H1 (cell line): ENCODE data around the gene TBX21. TPM values are rescaled to one million over a fixed set of nuclear protein-coding genes. Genes with fewer than 3 reads are reported as not detected.

ENCODE experiments used
- BCL11A ChIP-seq, 2 experiments: IDR thresholded peaks; one replicate each; pipeline ENCODE4 v1.6.1; 2011; ENCODE audit warnings: low read depth in 2 of 2, low read length in 2 of 2, mild to moderate bottlenecking in 2 of 2
- CBX5 ChIP-seq: fragments of 300-800, 300-1000 bp; sonication (generic); IDR thresholded peaks from 2 replicates; pipeline ENCODE4 v1.7.1; 2016; ENCODE audit warnings: antibody characterized with exemption, low read length, low read depth
- CTBP2 ChIP-seq: IDR thresholded peaks from 2 replicates; pipeline ENCODE4 v1.7.0; 2011; ENCODE audit warnings: borderline replicate concordance, mild to moderate bottlenecking, moderate library complexity, mixed read lengths, low read length; ENCODE audit not compliant: insufficient read depth, insufficient read length
- EGR1 ChIP-seq: IDR thresholded peaks from 2 replicates; pipeline ENCODE4 v1.6.1; 2011; ENCODE audit warnings: low read depth, low read length, borderline replicate concordance
- POLR2AphosphoS5 ChIP-seq: IDR thresholded peaks from 2 replicates; pipeline ENCODE4 v1.6.1; 2011; ENCODE audit warnings: low read depth, low read length
- polyA plus RNA-seq, 7 experiments: library from polyadenylated mRNA; depleted of rRNA in 3 of 7; stranded (reverse) in 5 of 7; unstranded in 2 of 7; fragments of >200 nt in 5 of 7; fragments of 200-250 nt in 2 of 7; gene quantifications; 1 replicate in 5 of 7; 2 replicates in 1 of 7; 4 replicates in 1 of 7; pipeline versions ENCODE4 v1.2.1 to v1.2.3, GENCODE V29; 2011 to 2013; ENCODE audit warnings: missing spikeins in 2 of 7, mixed read lengths in 2 of 7
- total RNA-seq: library from RNA; stranded (reverse); fragmentation: NEBNext Ultra II Directional; extraction: Animal tissue kit (Norgen Biotek cat#: 25700); gene quantifications from 2 replicates; pipeline ENCODE4 v1.2.1, GENCODE V29; 2021
- TF ChIP-seq, protein P1 (sequence below): fragments of 300-600 bp; sonication (generic); IDR thresholded peaks from 2 replicates; pipeline ENCODE4 v1.7.1; 2012; ENCODE audit warnings: low read length, moderate library complexity, mild to moderate bottlenecking, inconsistent platforms; ENCODE audit not compliant: insufficient replicate concordance
- TF ChIP-seq, protein P2 (sequence below), 3 experiments: IDR thresholded peaks; 1 replicate in 2 of 3; 2 replicates in 1 of 3; pipeline versions ENCODE4 v1.5.1 to v1.6.1; 2011; ENCODE audit warnings: low read length in 3 of 3, mild to moderate bottlenecking in 3 of 3, inconsistent platforms in 2 of 3, low read depth in 1 of 3, moderate library complexity in 1 of 3; ENCODE audit not compliant: insufficient read depth in 1 of 3; ENCODE audit errors: control extremely low read depth in 1 of 3

The TBX21 gene
- total and polyA plus RNA-seq, 2 of the 8 experiments (the other 6 are each of a cell fraction or from before 2014, with no cell fraction given) = not detected

- TF ChIP-seq, protein P1, sequence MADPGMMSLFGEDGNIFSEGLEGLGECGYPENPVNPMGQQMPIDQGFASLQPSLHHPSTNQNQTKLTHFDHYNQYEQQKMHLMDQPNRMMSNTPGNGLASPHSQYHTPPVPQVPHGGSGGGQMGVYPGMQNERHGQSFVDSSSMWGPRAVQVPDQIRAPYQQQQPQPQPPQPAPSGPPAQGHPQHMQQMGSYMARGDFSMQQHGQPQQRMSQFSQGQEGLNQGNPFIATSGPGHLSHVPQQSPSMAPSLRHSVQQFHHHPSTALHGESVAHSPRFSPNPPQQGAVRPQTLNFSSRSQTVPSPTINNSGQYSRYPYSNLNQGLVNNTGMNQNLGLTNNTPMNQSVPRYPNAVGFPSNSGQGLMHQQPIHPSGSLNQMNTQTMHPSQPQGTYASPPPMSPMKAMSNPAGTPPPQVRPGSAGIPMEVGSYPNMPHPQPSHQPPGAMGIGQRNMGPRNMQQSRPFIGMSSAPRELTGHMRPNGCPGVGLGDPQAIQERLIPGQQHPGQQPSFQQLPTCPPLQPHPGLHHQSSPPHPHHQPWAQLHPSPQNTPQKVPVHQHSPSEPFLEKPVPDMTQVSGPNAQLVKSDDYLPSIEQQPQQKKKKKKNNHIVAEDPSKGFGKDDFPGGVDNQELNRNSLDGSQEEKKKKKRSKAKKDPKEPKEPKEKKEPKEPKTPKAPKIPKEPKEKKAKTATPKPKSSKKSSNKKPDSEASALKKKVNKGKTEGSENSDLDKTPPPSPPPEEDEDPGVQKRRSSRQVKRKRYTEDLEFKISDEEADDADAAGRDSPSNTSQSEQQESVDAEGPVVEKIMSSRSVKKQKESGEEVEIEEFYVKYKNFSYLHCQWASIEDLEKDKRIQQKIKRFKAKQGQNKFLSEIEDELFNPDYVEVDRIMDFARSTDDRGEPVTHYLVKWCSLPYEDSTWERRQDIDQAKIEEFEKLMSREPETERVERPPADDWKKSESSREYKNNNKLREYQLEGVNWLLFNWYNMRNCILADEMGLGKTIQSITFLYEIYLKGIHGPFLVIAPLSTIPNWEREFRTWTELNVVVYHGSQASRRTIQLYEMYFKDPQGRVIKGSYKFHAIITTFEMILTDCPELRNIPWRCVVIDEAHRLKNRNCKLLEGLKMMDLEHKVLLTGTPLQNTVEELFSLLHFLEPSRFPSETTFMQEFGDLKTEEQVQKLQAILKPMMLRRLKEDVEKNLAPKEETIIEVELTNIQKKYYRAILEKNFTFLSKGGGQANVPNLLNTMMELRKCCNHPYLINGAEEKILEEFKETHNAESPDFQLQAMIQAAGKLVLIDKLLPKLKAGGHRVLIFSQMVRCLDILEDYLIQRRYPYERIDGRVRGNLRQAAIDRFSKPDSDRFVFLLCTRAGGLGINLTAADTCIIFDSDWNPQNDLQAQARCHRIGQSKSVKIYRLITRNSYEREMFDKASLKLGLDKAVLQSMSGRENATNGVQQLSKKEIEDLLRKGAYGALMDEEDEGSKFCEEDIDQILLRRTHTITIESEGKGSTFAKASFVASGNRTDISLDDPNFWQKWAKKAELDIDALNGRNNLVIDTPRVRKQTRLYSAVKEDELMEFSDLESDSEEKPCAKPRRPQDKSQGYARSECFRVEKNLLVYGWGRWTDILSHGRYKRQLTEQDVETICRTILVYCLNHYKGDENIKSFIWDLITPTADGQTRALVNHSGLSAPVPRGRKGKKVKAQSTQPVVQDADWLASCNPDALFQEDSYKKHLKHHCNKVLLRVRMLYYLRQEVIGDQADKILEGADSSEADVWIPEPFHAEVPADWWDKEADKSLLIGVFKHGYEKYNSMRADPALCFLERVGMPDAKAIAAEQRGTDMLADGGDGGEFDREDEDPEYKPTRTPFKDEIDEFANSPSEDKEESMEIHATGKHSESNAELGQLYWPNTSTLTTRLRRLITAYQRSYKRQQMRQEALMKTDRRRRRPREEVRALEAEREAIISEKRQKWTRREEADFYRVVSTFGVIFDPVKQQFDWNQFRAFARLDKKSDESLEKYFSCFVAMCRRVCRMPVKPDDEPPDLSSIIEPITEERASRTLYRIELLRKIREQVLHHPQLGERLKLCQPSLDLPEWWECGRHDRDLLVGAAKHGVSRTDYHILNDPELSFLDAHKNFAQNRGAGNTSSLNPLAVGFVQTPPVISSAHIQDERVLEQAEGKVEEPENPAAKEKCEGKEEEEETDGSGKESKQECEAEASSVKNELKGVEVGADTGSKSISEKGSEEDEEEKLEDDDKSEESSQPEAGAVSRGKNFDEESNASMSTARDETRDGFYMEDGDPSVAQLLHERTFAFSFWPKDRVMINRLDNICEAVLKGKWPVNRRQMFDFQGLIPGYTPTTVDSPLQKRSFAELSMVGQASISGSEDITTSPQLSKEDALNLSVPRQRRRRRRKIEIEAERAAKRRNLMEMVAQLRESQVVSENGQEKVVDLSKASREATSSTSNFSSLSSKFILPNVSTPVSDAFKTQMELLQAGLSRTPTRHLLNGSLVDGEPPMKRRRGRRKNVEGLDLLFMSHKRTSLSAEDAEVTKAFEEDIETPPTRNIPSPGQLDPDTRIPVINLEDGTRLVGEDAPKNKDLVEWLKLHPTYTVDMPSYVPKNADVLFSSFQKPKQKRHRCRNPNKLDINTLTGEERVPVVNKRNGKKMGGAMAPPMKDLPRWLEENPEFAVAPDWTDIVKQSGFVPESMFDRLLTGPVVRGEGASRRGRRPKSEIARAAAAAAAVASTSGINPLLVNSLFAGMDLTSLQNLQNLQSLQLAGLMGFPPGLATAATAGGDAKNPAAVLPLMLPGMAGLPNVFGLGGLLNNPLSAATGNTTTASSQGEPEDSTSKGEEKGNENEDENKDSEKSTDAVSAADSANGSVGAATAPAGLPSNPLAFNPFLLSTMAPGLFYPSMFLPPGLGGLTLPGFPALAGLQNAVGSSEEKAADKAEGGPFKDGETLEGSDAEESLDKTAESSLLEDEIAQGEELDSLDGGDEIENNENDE = no peak
- TF ChIP-seq EGR1 (no peak), CBX5 (no peak), BCL11A (IDR thresholded peaks at IDR 0.05; ENCODE audit: low read depth in 2 of 2, low read length in 2 of 2) (no peak), POLR2AphosphoS5 (no peak), CTBP2 (no peak)
- TF ChIP-seq, protein P2, sequence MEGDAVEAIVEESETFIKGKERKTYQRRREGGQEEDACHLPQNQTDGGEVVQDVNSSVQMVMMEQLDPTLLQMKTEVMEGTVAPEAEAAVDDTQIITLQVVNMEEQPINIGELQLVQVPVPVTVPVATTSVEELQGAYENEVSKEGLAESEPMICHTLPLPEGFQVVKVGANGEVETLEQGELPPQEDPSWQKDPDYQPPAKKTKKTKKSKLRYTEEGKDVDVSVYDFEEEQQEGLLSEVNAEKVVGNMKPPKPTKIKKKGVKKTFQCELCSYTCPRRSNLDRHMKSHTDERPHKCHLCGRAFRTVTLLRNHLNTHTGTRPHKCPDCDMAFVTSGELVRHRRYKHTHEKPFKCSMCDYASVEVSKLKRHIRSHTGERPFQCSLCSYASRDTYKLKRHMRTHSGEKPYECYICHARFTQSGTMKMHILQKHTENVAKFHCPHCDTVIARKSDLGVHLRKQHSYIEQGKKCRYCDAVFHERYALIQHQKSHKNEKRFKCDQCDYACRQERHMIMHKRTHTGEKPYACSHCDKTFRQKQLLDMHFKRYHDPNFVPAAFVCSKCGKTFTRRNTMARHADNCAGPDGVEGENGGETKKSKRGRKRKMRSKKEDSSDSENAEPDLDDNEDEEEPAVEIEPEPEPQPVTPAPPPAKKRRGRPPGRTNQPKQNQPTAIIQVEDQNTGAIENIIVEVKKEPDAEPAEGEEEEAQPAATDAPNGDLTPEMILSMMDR (IDR thresholded peaks at IDR 0.05; ENCODE audit: control extremely low read depth in 1 of 3, insufficient read depth in 1 of 3, low read depth in 1 of 3, low read length in 3 of 3) = no peak
These were observed 34.9 kb upstream of the TBX21 start (continued) for GRCh38 chr17:47697906-47698711.
